Fibroblast of pulmonary artery (primary cell): ENCODE results near the gene EPHB1.

Experiments
- DNase-seq: peaks from one replicate; pipeline ENCODE4 v3.0.0-alpha.2; 2010; ENCODE audit warnings: low read depth
- H3K4me3 ChIP-seq: replicated peaks from 2 replicates; pipeline ENCODE4 v1.5.1; 2011; ENCODE audit warnings: low read depth, mild to moderate bottlenecking, control low read depth, low read length, moderate library complexity
- CTCF ChIP-seq: IDR thresholded peaks from 2 replicates; pipeline ENCODE4 v1.5.1; 2011; ENCODE audit warnings: mild to moderate bottlenecking, control low read depth, low read length, inconsistent platforms; ENCODE audit errors: missing control alignments

Gene EPHB1

GRCh38 chr3:134765468-134765867, 29.6 kb upstream of the EPHB1 start:
- H3K4me3 ChIP-seq = no peak overlapping the region
- DNase-seq = no peak
- no peak for TF ChIP-seq CTCF

GRCh38 chr3:134766290-134766689, 28.8 kb upstream of the EPHB1 start:
- no peak for DNase-seq
- TF ChIP-seq CTCF = no peak
- no peak overlapping the region for H3K4me3 ChIP-seq

- no peak overlapping the region for H3K4me3 ChIP-seq
- no peak for TF ChIP-seq CTCF
- DNase-seq = no peak
Observed at GRCh38 chr3:134768116-134768515, 26.9 kb upstream of the EPHB1 start.

GRCh38 chr3:134768837-134769236, 26.2 kb upstream of the EPHB1 start:
- no peak for DNase-seq
- H3K4me3 ChIP-seq = no peak overlapping the region
- TF ChIP-seq CTCF = no peak

GRCh38 chr3:134769287-134769868, 25.7 kb upstream of the EPHB1 start:
- no peak for TF ChIP-seq CTCF
- no peak for DNase-seq
- no peak overlapping the region for H3K4me3 ChIP-seq

GRCh38 chr3:134772011-134772410, 23.0 kb upstream of the EPHB1 start:
- no peak for DNase-seq
- TF ChIP-seq CTCF = no peak
- no peak overlapping the region for H3K4me3 ChIP-seq

GRCh38 chr3:134772591-134772990, 22.5 kb upstream of the EPHB1 start:
- TF ChIP-seq CTCF = no peak
- no peak for DNase-seq

More at GRCh38 chr3:134772591-134772990, 22.5 kb upstream of the EPHB1 start:
- H3K4me3 ChIP-seq = no peak overlapping the region
